Nucleus accumbens (tissue), 56 donors: ENCODE results near the gene TTC34.
"Not testable (repeated sequence)": the region's sequence is repeated elsewhere in the genome, so short reads cannot be mapped to it uniquely, and the experiment has no call there.

Experiments
- DNase-seq, 56 donors: peaks; one replicate each; lab custom pipeline; 2025; lab: John Stamatoyannopoulos, UW

Gene TTC34

GRCh38 chr1:2687638-2688335, 113.7 kb downstream of the TTC34 start:
- DNase-seq: not testable (repeated sequence)

GRCh38 chr1:2687174-2687591, 114.3 kb downstream of the TTC34 start:
- not testable (repeated sequence) for DNase-seq

- DNase-seq: not testable (repeated sequence)
Measured at GRCh38 chr1:2686091-2686863, 115.2 kb downstream of the TTC34 start.

- not testable (repeated sequence) for DNase-seq
Measured at GRCh38 chr1:2685671-2686070, 115.8 kb downstream of the TTC34 start.

- DNase-seq: not testable (repeated sequence)
Measured at GRCh38 chr1:2684878-2685277, 116.6 kb downstream of the TTC34 start.

- peak in 12 of 56 donors; percentile 8 to 82 (median 44) for DNase-seq
Measured at GRCh38 chr1:2684000-2684399, 117.5 kb downstream of the TTC34 start.

- DNase-seq: not testable (repeated sequence)
Measured at GRCh38 chr1:2683321-2683741, 118.2 kb downstream of the TTC34 start.

GRCh38 chr1:2682879-2683278, 118.6 kb downstream of the TTC34 start:
- not testable (repeated sequence) for DNase-seq

GRCh38 chr1:2676726-2677125, 124.8 kb downstream of the TTC34 start:
- DNase-seq: not testable (repeated sequence)

GRCh38 chr1:2671656-2672055, 129.8 kb downstream of the TTC34 start:
- not testable (repeated sequence) for DNase-seq

- not testable (repeated sequence) for DNase-seq
Measured at GRCh38 chr1:2659806-2660205, 141.7 kb downstream of the TTC34 start.

- not testable (repeated sequence) for DNase-seq
Measured at GRCh38 chr1:2657909-2658308, 143.6 kb downstream of the TTC34 start.

GRCh38 chr1:2657124-2657523, 144.4 kb downstream of the TTC34 start:
- DNase-seq: peak in 2 of 56 donors; percentile 23 to 46

- peak in 14 of 56 donors; percentile 21 to 73 (median 40) for DNase-seq
Measured at GRCh38 chr1:2655598-2656434, 145.7 kb downstream of the TTC34 start.

- DNase-seq: peak in 12 of 56 donors; percentile 11 to 70 (median 47)
Measured at GRCh38 chr1:2654443-2654948, 147.0 kb downstream of the TTC34 start.

GRCh38 chr1:2653741-2654442, 147.6 kb downstream of the TTC34 start:
- DNase-seq: peak in 29 of 56 donors; percentile 20 to 96 (median 62)

- DNase-seq: peak in 12 of 56 donors; percentile 19 to 75 (median 42)
Measured at GRCh38 chr1:2652926-2653571, 148.4 kb downstream of the TTC34 start.

- peak in 18 of 56 donors; percentile 11 to 58 (median 25) for DNase-seq
Measured at GRCh38 chr1:2652152-2652925, 149.2 kb downstream of the TTC34 start.
